GM23248 (cell line): Measurements from ENCODE around the gene TENM4.

Experiments used
- EZH2 ChIP-seq: fragments of 200-600 bp; sonication (generic); IDR thresholded peaks from 2 replicates; pipeline ENCODE4 v1.6.1; 2018; ENCODE audit warnings: antibody characterized with exemption, mild to moderate bottlenecking; ENCODE audit not compliant: insufficient read depth, poor library complexity, severe bottlenecking
- EZH2phosphoT487 ChIP-seq: fragments of 200-600 bp; sonication (generic); IDR thresholded peaks from 2 replicates; pipeline ENCODE4 v1.6.1; 2018; ENCODE audit warnings: antibody characterized with exemption, moderate library complexity, mild to moderate bottlenecking, low read depth; ENCODE audit not compliant: insufficient read depth

GRCh38 chr11:79290761-79291160 is 150.1 kb downstream of the TENM4 start:
- TF ChIP-seq EZH2phosphoT487, result no peak
- no peak for TF ChIP-seq EZH2
